ENCODE results near the gene CHKA.

- TF ChIP-seq CTCF (IDR thresholded peaks at IDR 0.05) (no peak), POLR2A (IDR thresholded peaks at IDR 0.05) (no peak)
These were observed 12.6 kb upstream of the CHKA start for GRCh38 chr11:68133761-68134160.
